Hepatocyte (in vitro differentiated cells): ENCODE data around the gene SMIM35. TPM values are rescaled to one million over a fixed set of nuclear protein-coding genes. Genes with fewer than 3 reads are reported as not detected.

Experiments used
- DNase-seq: peaks from one replicate; pipeline ENCODE4 v3.0.0-alpha.2; 2016; ENCODE audit warnings: low spot score
- H2AFZ ChIP-seq: fragments of 200-600 bp; sonication (generic); 2 replicates; pipeline ENCODE4 v1.6.0; 2016; ENCODE audit warnings: antibody characterized with exemption, mild to moderate bottlenecking
- H3K27ac ChIP-seq: fragments of 200-600 bp; sonication (generic); 2 replicates; pipeline ENCODE4 v1.5.1; 2016; ENCODE audit warnings: mild to moderate bottlenecking
- H3K27me3 ChIP-seq: fragments of 200-600 bp; sonication (generic); 2 replicates; pipeline ENCODE4 v1.6.1; 2016
- H3K36me3 ChIP-seq: fragments of 200-600 bp; sonication (generic); replicated peaks from 2 replicates; pipeline ENCODE4 v1.5.1; 2016; ENCODE audit warnings: low read depth; ENCODE audit not compliant: insufficient read depth
- H3K4me1 ChIP-seq: fragments of 200-600 bp; sonication (generic); 2 replicates; pipeline ENCODE4 v1.5.1; 2016; ENCODE audit warnings: mild to moderate bottlenecking, moderate library complexity; ENCODE audit not compliant: insufficient read depth
- H3K4me2 ChIP-seq: fragments of 200-600 bp; sonication (generic); 2 replicates; pipeline ENCODE4 v1.6.0; 2016
- H3K4me3 ChIP-seq: fragments of 200-600 bp; sonication (generic); 2 replicates; pipeline ENCODE4 v1.5.1; 2016; ENCODE audit warnings: mild to moderate bottlenecking
- H3K79me2 ChIP-seq: fragments of 200-600 bp; sonication (generic); 2 replicates; pipeline ENCODE4 v1.6.0; 2017; ENCODE audit warnings: mild to moderate bottlenecking
- H3K9me2 ChIP-seq: fragments of 200-600 bp; sonication (generic); replicated peaks from 2 replicates; pipeline ENCODE4 v1.6.0; 2017; ENCODE audit warnings: mild to moderate bottlenecking; ENCODE audit not compliant: insufficient read depth
- H3K9me3 ChIP-seq: fragments of 200-600 bp; sonication (generic); 2 replicates; pipeline ENCODE4 v1.5.1; 2016; ENCODE audit warnings: low read depth, mild to moderate bottlenecking
- H4K20me1 ChIP-seq: fragments of 200-600 bp; sonication (generic); 2 replicates; pipeline ENCODE4 v1.6.0; 2016; ENCODE audit warnings: mild to moderate bottlenecking; ENCODE audit not compliant: insufficient read depth, poor library complexity, severe bottlenecking
- EZH2 ChIP-seq: fragments of 200-600 bp; sonication (generic); IDR thresholded peaks from 2 replicates; pipeline ENCODE4 v1.6.1; 2016; ENCODE audit warnings: antibody characterized with exemption, mild to moderate bottlenecking, borderline replicate concordance
- EZH2phosphoT487 ChIP-seq: fragments of 200-600 bp; sonication (generic); IDR thresholded peaks from one replicate; pipeline ENCODE4 v1.6.1; 2018; ENCODE audit warnings: antibody characterized with exemption, mild to moderate bottlenecking, low read depth, moderate library complexity; ENCODE audit not compliant: unreplicated experiment, severe bottlenecking
- WGBS: methylation state at CpG from one replicate; pipeline ENCODE4 v1.1.6; 2016; ENCODE audit warnings: low lambda C conversion rate; ENCODE audit errors: missing lambda C conversion rate; 5-methylcytosine and 5-hydroxymethylcytosine counted together
- polyA plus RNA-seq: library from polyadenylated mRNA; unstranded; fragments of >200 nt; fragmentation: Nextera tagmentation; extraction: Ambion mirVana; gene quantifications from 2 replicates; pipeline ENCODE4 v1.2.1, GENCODE V29; 2016
- total RNA-seq: library from RNA; depleted of rRNA; stranded (reverse); fragments of >200 nt; gene quantifications from 2 replicates; pipeline ENCODE4 v1.2.3, GENCODE V29; 2014
- TF ChIP-seq, protein P1 (sequence below): fragments of 200-600 bp; sonication (generic); IDR thresholded peaks from 2 replicates; pipeline ENCODE4 v1.5.1; 2016; ENCODE audit warnings: antibody characterized with exemption, mild to moderate bottlenecking; ENCODE audit not compliant: poor library complexity

Gene SMIM35
- total and polyA plus RNA-seq, 2 experiments from 2014 or later = 0.03 TPM; not detected in 1

DNA sequence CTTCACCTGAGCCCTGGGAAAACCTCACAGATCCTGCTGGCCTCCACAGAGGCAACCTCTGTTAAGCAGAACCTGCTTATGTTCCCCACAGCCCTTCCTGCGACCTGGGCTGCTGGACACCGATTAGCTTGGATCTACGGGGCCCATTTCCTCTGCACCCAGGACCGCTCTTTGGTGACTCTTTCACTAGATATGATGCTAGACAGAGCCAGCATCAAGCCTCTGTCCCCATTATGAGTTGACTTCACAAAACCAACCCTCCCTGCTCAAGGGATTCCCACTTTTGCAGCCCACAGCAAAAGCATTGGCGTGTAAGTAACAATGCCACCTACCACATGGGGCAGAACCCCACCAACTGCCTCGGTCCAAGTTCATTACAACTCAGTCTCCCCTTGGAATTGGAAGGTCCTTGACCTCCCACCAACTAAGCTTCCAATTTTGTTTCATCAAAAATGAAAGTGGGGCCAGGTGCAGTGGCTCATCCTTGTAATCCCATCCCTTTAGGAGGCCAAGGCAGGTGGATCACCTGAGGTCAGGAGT lies 25.1 kb downstream of the SMIM35 start:
- Histone ChIP-seq H4K20me1 (no peaks in the 10 kb centered on the region), H2AFZ (no peak overlapping the region), H3K9me3 (no peaks in the 10 kb centered on the region), H3K36me3 (no peaks in the 10 kb centered on the region), H3K79me2 (no peaks in the 10 kb centered on the region), H3K27me3 (peaks cover 3% of the 10 kb centered on the region), H3K4me2 (no peak overlapping the region), H3K4me1 (no peaks in the 10 kb centered on the region), H3K27ac (no peak overlapping the region), H3K9me2 (no peaks in the 10 kb centered on the region), H3K4me3 (no peak overlapping the region)
- 92% methylated on average over 6 of the region's 6 CpGs for WGBS
- DNase-seq = no peak
- TF ChIP-seq, protein P1, sequence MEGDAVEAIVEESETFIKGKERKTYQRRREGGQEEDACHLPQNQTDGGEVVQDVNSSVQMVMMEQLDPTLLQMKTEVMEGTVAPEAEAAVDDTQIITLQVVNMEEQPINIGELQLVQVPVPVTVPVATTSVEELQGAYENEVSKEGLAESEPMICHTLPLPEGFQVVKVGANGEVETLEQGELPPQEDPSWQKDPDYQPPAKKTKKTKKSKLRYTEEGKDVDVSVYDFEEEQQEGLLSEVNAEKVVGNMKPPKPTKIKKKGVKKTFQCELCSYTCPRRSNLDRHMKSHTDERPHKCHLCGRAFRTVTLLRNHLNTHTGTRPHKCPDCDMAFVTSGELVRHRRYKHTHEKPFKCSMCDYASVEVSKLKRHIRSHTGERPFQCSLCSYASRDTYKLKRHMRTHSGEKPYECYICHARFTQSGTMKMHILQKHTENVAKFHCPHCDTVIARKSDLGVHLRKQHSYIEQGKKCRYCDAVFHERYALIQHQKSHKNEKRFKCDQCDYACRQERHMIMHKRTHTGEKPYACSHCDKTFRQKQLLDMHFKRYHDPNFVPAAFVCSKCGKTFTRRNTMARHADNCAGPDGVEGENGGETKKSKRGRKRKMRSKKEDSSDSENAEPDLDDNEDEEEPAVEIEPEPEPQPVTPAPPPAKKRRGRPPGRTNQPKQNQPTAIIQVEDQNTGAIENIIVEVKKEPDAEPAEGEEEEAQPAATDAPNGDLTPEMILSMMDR = no peak
- no peak for TF ChIP-seq EZH2phosphoT487
- no peak for TF ChIP-seq EZH2

DNA sequence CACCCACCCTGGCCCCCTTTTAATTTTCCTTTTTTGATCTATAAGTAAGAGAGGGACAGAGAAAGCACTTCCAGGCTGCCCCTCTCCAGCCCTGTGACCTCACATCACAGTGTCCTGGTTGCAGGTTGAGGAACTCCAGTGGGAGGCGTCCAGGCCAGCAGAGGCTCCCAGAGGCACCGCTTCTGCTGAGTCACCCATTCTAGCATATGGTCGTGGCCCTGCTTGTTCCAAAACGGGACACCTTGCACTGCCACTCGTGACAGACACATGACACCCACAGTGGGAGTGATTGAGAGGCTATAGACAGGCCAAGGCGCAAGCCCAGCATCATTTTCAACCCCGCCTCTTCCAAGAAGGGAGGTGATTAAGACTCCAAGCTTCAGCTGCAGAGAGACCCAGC lies 25.9 kb downstream of the SMIM35 start:
- 71% methylated on average over 7 of the region's 7 CpGs for WGBS
- no peak for DNase-seq

DNA sequence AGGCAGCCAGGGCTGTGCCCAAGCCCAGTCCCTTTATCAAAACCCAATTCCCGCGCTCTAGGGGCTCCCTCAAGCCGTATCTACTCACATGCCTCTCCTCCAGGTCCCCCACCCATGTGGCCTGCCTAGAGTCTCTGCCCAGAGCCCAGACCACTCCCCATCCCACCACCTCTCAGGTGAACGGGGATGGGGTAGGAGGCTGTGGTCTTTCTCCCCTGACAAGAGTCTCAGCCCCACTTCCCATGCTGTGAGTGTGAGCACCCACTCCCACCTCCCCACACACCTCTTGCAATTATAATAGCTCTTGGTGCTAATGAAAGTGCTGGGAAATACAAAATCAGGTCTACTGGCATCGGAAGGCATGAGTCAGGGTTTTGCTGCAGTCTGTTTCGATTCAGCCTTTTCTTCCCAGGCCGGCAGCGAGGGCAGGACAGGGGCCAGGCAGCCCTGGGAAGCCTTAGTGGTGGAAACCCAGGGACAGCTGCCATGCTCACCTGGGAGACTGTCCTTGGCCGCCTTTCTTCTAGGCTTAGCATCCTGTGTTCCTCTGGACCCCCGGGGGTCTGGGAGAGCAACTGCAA lies 26.6 kb downstream of the SMIM35 start:
- no peak for DNase-seq
- H4K20me1 ChIP-seq = no peaks in the 10 kb centered on the region
- H3K9me3 ChIP-seq = no peaks in the 10 kb centered on the region
- no peak for TF ChIP-seq EZH2
- no peak for TF ChIP-seq EZH2phosphoT487
- TF ChIP-seq, protein P1 = no peak
- 92% methylated on average over 10 of the region's 10 CpGs for WGBS
- no peak overlapping the region for H2AFZ ChIP-seq
- H3K36me3 ChIP-seq = no peaks in the 10 kb centered on the region
- H3K4me2 ChIP-seq = no peak overlapping the region
- no peak overlapping the region for H3K27ac ChIP-seq
- H3K27me3 ChIP-seq = peaks cover 3% of the 10 kb centered on the region
- no peak overlapping the region for H3K4me3 ChIP-seq
- H3K4me1 ChIP-seq = no peaks in the 10 kb centered on the region
- no peaks in the 10 kb centered on the region for H3K79me2 ChIP-seq
- no peaks in the 10 kb centered on the region for H3K9me2 ChIP-seq

More for the DNA sequence above, 25.9 kb downstream of the SMIM35 start:
- Histone ChIP-seq H3K4me2 (no peak overlapping the region), H3K9me2 (no peaks in the 10 kb centered on the region), H4K20me1 (no peaks in the 10 kb centered on the region), H3K79me2 (no peaks in the 10 kb centered on the region), H3K27ac (no peak overlapping the region), H3K4me3 (no peak overlapping the region), H3K27me3 (peaks cover 3% of the 10 kb centered on the region), H3K36me3 (no peaks in the 10 kb centered on the region), H3K4me1 (no peaks in the 10 kb centered on the region), H3K9me3 (no peaks in the 10 kb centered on the region), H2AFZ (no peak overlapping the region)
- no peak for TF ChIP-seq EZH2phosphoT487
- TF ChIP-seq, protein P1 = no peak
- no peak for TF ChIP-seq EZH2
